K562 (cell line): ENCODE data around the gene LENEP. TPM values are rescaled to one million over a fixed set of nuclear protein-coding genes. Genes with fewer than 3 reads are reported as not detected.

ENCODE experiments used
- ATAC-seq: fragments of 200-7000 bp; cut with Tn5 transposase; 3 replicates; pipeline ENCODE4 v1.9.1; 2020; ENCODE audit warnings: moderate library complexity
- BruUV-seq: library from RNA; stranded (reverse); fragments of 400-500 nt; replicated peaks from 2 replicates; lab custom pipeline; 2021; lab: Mats Ljungman, UMichigan
- CTCF ChIA-PET: fragments of 300-600 bp; formaldehyde crosslinking; extraction: SDS; loops from one replicate; lab custom pipeline; 2021; ENCODE audit warnings: low intra/inter-chr PET ratio; lab: Yijun Ruan, JAX
- POLR2A ChIA-PET: fragments of 300-600, 350-650 bp; sonication (Branson Sonifier 250); formaldehyde crosslinking; extraction: SDS; loops from one replicate; lab custom pipeline; 2021; ENCODE audit warnings: antibody characterized with exemption, inconsistent platforms; lab: Yijun Ruan, JAX
- DNase-seq, 4 experiments: peaks; one replicate each; pipeline versions ENCODE4 v3.0.0 to v3.0.0-alpha.2; 2011 to 2018; ENCODE audit warnings: low spot score in 3 of 4, mixed read lengths in 3 of 4; ENCODE audit errors: extremely low read depth in 1 of 4
- FAIRE-seq: peaks from 2 replicates; lab custom pipeline; 2011; peaks lifted over from hg19 to GRCh38; lab: Jason Lieb, UNC
- H2AFZ ChIP-seq: 2 replicates; pipeline ENCODE4 v1.6.0; 2011; ENCODE audit warnings: low read depth, low read length, control low read depth, inconsistent platforms
- H3K27ac ChIP-seq: fragments of 200-600 bp; 3 replicates; pipeline ENCODE4 v1.8.0; 2011; ENCODE audit warnings: low read depth, mild to moderate bottlenecking, control low read depth, inconsistent platforms, low read length, moderate library complexity, mixed read lengths; ENCODE audit errors: extremely low read depth
- H3K27me3 ChIP-seq, 2 experiments: fragments of 300-600 bp in 1 of 2; 2 replicates in 1 of 2; 3 replicates in 1 of 2; pipeline versions ENCODE4 v1.6.0 to v1.8.0; 2011; ENCODE audit warnings: inconsistent platforms in 2 of 2, low read length in 2 of 2, mild to moderate bottlenecking in 1 of 2, mixed read lengths in 1 of 2, moderate library complexity in 1 of 2; ENCODE audit not compliant: control insufficient read depth in 2 of 2, insufficient read depth in 2 of 2
- H3K36me3 ChIP-seq: fragments of 300-600 bp; 3 replicates; pipeline ENCODE4 v1.8.0; 2011; ENCODE audit warnings: mild to moderate bottlenecking, low read length, inconsistent platforms; ENCODE audit not compliant: control insufficient read depth, insufficient read depth
- H3K4me1 ChIP-seq, 2 experiments: fragments of 200-600 bp in 1 of 2; replicated peaks in 1 of 2; 2 replicates in 1 of 2; 3 replicates in 1 of 2; pipeline versions ENCODE4 v1.5.1 to v1.8.0; 2011; ENCODE audit warnings: inconsistent platforms in 2 of 2, low read length in 2 of 2, mild to moderate bottlenecking in 1 of 2, mixed read lengths in 1 of 2, moderate library complexity in 1 of 2; ENCODE audit not compliant: control insufficient read depth in 2 of 2, insufficient read depth in 2 of 2
- H3K4me2 ChIP-seq: 2 replicates; pipeline ENCODE4 v1.6.1; 2011; ENCODE audit warnings: low read length, control low read depth, inconsistent platforms, mixed read lengths; ENCODE audit not compliant: insufficient read depth
- H3K4me3 ChIP-seq: fragments of 200-600 bp; sonication (generic), shearing (Covaris generic); 2 replicates; pipeline ENCODE4 v1.5.1; 2016; ENCODE audit warnings: control low read depth, inconsistent platforms
- H3K79me2 ChIP-seq: fragments of 200-600 bp; 3 replicates; pipeline ENCODE4 v1.8.0; 2011; ENCODE audit warnings: low read length, inconsistent platforms; ENCODE audit not compliant: control insufficient read depth, insufficient read depth
- H3K9ac ChIP-seq, 2 experiments: 2 replicates each; pipeline versions ENCODE4 v1.6.0 to v1.6.1; 2011; ENCODE audit warnings: low read depth in 2 of 2, low read length in 2 of 2, control low read depth in 1 of 2, inconsistent platforms in 1 of 2, mild to moderate bottlenecking in 1 of 2, mixed read lengths in 1 of 2; ENCODE audit not compliant: insufficient read depth in 1 of 2
- H3K9me1 ChIP-seq: one replicate; pipeline ENCODE4 v1.6.0; 2011; ENCODE audit warnings: inconsistent platforms, mild to moderate bottlenecking, low read length, moderate library complexity; ENCODE audit not compliant: control insufficient read depth, insufficient read depth
- H3K9me3 ChIP-seq: replicated peaks from 2 replicates; pipeline ENCODE4 v1.5.1; 2011; ENCODE audit warnings: low read depth, low read length, inconsistent platforms; ENCODE audit not compliant: control insufficient read depth, insufficient read depth
- H4K20me1 ChIP-seq: replicated peaks from 2 replicates; pipeline ENCODE4 v1.6.1; 2011; ENCODE audit warnings: low read length, inconsistent platforms, mixed read lengths; ENCODE audit not compliant: control insufficient read depth, insufficient read depth
- HBP1 ChIP-seq: fragments of 450-650 bp; formaldehyde crosslinking; IDR thresholded peaks from 2 replicates; pipeline ENCODE4 v1.4.0; 2022; ENCODE audit warnings: missing genetic modification characterization
- KDM1A ChIP-seq, 2 experiments: fragments of 450-650 bp; IDR thresholded peaks; 2 replicates each; pipeline ENCODE4 v1.6.1; 2016; ENCODE audit warnings: mild to moderate bottlenecking in 2 of 2
- MBD1 ChIP-seq: fragments of 250-450 bp; sonication (Bioruptor Pico); IDR thresholded peaks from 2 replicates; pipeline ENCODE4 v1.8.0; 2022; ENCODE audit warnings: inconsistent platforms
- OTX1 ChIP-seq: fragments of 450-650 bp; formaldehyde crosslinking; IDR thresholded peaks from 2 replicates; pipeline ENCODE4 v1.4.0; 2022; ENCODE audit warnings: mild to moderate bottlenecking
- RBM34 ChIP-seq: fragments of 200-400 bp; formaldehyde crosslinking; IDR thresholded peaks from 2 replicates; pipeline ENCODE4 v1.6.1; 2018; ENCODE audit warnings: low read length, borderline replicate concordance; ENCODE audit not compliant: insufficient read depth
- SIN3A ChIP-seq, 2 experiments: fragments of 150-350 bp in 1 of 2; IDR thresholded peaks; 2 replicates each; pipeline ENCODE4 v1.6.1; 2011 to 2016; ENCODE audit warnings: borderline replicate concordance in 2 of 2, low read depth in 2 of 2, low read length in 2 of 2, mild to moderate bottlenecking in 2 of 2, moderate library complexity in 2 of 2; ENCODE audit not compliant: control insufficient read depth in 1 of 2
- SP2 ChIP-seq: IDR thresholded peaks from 2 replicates; pipeline ENCODE4 v1.6.1; 2011; ENCODE audit warnings: mild to moderate bottlenecking, low read depth, low read length, moderate library complexity; ENCODE audit not compliant: poor library complexity, severe bottlenecking; ENCODE audit errors: extremely low read depth
- ZBTB26 ChIP-seq: fragments of 450-650 bp; formaldehyde crosslinking; IDR thresholded peaks from 2 replicates; pipeline ENCODE4 v1.4.0; 2022; ENCODE audit warnings: missing genetic modification characterization
- ZC3H8 ChIP-seq: fragments of 450-650 bp; IDR thresholded peaks from 2 replicates; pipeline ENCODE4 v1.6.1; 2017
- ZNF583 ChIP-seq: fragments of 250-450 bp; sonication (Bioruptor Pico); IDR thresholded peaks from 2 replicates; pipeline ENCODE4 v1.4.0; 2020
- ZNF76 ChIP-seq: fragments of 250-450 bp; sonication (Bioruptor Pico); IDR thresholded peaks from 2 replicates; pipeline ENCODE4 v1.4.0; 2020; ENCODE audit warnings: mild to moderate bottlenecking, moderate library complexity, borderline replicate concordance
- ZNF830 ChIP-seq: fragments of 250-450 bp; sonication (Bioruptor Pico); IDR thresholded peaks from 2 replicates; pipeline ENCODE4 v1.5.0; 2021; ENCODE audit warnings: mild to moderate bottlenecking
- WGBS: fragments of 100-300 bp; shearing (Covaris generic); methylation state at CpG from one replicate; pipeline ENCODE4 v1.1.6; 2016; ENCODE audit warnings: low coverage, mixed read lengths; ENCODE audit not compliant: insufficient coverage; ENCODE audit errors: missing lambda C conversion rate; 5-methylcytosine and 5-hydroxymethylcytosine counted together
- in situ Hi-C: fragments of 300-500 bp; cut with MboI; formaldehyde crosslinking; loops from 4 replicates; pipeline ENCODE4 v1.15.0; 2018; ENCODE audit warnings: inconsistent platforms, mixed read lengths
- intact Hi-C: fragments of 100-400 bp; cut with micrococcal nuclease; formaldehyde crosslinking; loops from 2 replicates; pipeline ENCODE4 v1.14.2; 2022
- polyA plus RNA-seq, 8 experiments: library from polyadenylated mRNA; depleted of rRNA in 4 of 8; stranded (reverse) in 5 of 8; unstranded in 3 of 8; fragments of >200 nt; fragmentation: Nextera tagmentation in 2 of 8; fragmentation: Illumina TruSeq in 1 of 8; extraction: Ambion mirVana in 2 of 8; extraction: Trizol in 1 of 8; gene quantifications; 2 replicates each; pipeline versions ENCODE4 v1.2.1 to v1.2.3, GENCODE V29; 2011 to 2014; ENCODE audit warnings: inconsistent platforms in 1 of 8, missing spikeins in 1 of 8
- total RNA-seq, 7 experiments: library from RNA; depleted of rRNA in 6 of 7; stranded (reverse); fragments of >200 nt in 6 of 7; fragmentation: Illumina TruSeq in 2 of 7; extraction: Trizol in 2 of 7; gene quantifications; 2 replicates each; pipeline versions ENCODE4 v1.2.1 to v1.2.3, GENCODE V29; 2011 to 2021; ENCODE audit warnings: low replicate concordance in 1 of 7

The LENEP gene
- total and polyA plus RNA-seq, 9 of the 15 experiments (the other 6 are each of a cell fraction or from before 2014, with no cell fraction given), result 0.23 to 0.87 (median 0.67) TPM; not detected in 5

GRCh38 chr1:155004352-155005075 lies 11.1 kb downstream of the LENEP start:
- DNase-seq (no peak), ATAC-seq (no peak), FAIRE-seq (peak; percentile 65)
- Histone ChIP-seq H3K9me3 (no peaks in the 10 kb centered on the region), H4K20me1 (peaks cover 3% of the 10 kb centered on the region; the same call in 1 of the 2 replicates), H3K4me1 (peaks cover 56 to 78% of the 10 kb centered on the region in 2 experiments), H3K36me3 (peaks cover 39% of the 10 kb centered on the region; the same call in 2 of the 3 replicates), H3K79me2 (peaks cover 77% of the 10 kb centered on the region), H3K9me1 (no peaks in the 10 kb centered on the region), H3K27me3 (no peaks in the 10 kb centered on the region), H2AFZ (peak overlapping the region; percentile 1; the same call in 1 of the 2 replicates), H3K27ac (peak overlapping the region; percentile 99), H3K4me3 (peak overlapping the region; percentile 97), H3K9ac (peak overlapping the region; percentile 99), H3K4me2 (peak overlapping the region; percentile 99)
- intact Hi-C loops, result loop anchor here (5.0 kb wide), 3 partner anchors 43 to 447 kb away; partner anchors contain the start of genes EFNA3 and UBE2Q1
- ChIA-PET POLR2A (interaction anchor here (0.7 to 1.5 kb wide), 8 partner anchors 8 to 138 kb away, joined by 3 to 8 read pairs (median 3); no protein-coding TSS in a partner anchor), CTCF (interaction anchor here (0.9 kb wide), 1 partner anchor 75 kb away, joined by 3 read pairs; no protein-coding TSS in a partner anchor)
- in situ Hi-C loops, result no loop called here
- 10% methylated on average over 5 of the region's 5 CpGs for WGBS
- BruUV-seq, result TSS peak; percentile 38
- TF ChIP-seq RBM34 (no peak), ZBTB26 (CRISPR knock-in tag) (0 out of 2 replicates have a peak, but pooled peaks have one; percentile 45), ZNF76 (CRISPR knock-in tag) (peak; percentile 30; the same call in 1 of the 2 replicates), KDM1A (IDR thresholded peaks at IDR 0.05) (0 out of 4 replicates have a peak, but pooled peaks of 1 of the 2 experiments have one; percentile 37), OTX1 (0 out of 2 replicates have a peak, but pooled peaks have one; percentile 25), MBD1 (CRISPR knock-in tag) (no peak), ZNF830 (CRISPR knock-in tag) (no peak), ZC3H8 (no peak), SP2 (no peak), ZNF583 (peak; percentile 31; the same call in 1 of the 2 replicates), SIN3A (IDR thresholded peaks at IDR 0.05; ENCODE audit: borderline replicate concordance in 2 of 2, control insufficient read depth in 1 of 2, low read depth in 2 of 2, low read length in 2 of 2) (no peak), HBP1 (CRISPR knock-in tag) (peak; percentile 77; the same call in 1 of the 2 replicates)
